GM19193 (cell line): Measurements from ENCODE around the gene EXOC3.

Experiments
- POLR2A ChIP-seq: IDR thresholded peaks from 4 replicates; pipeline ENCODE4 v1.6.1; 2011; ENCODE audit not compliant: insufficient read depth, insufficient read length; ENCODE audit errors: extremely low read depth

EXOC3 gene

GRCh38 chr5:430214-430925 is 12.6 kb upstream of the EXOC3 start:
- no peak for TF ChIP-seq POLR2A

- TF ChIP-seq POLR2A, result no peak
Measured at GRCh38 chr5:431001-431710, 11.8 kb upstream of the EXOC3 start.

GRCh38 chr5:431711-432050 is 11.3 kb upstream of the EXOC3 start:
- TF ChIP-seq POLR2A, result no peak

GRCh38 chr5:432201-432927 is 10.6 kb upstream of the EXOC3 start:
- no peak for TF ChIP-seq POLR2A

- peak; percentile 7 for TF ChIP-seq POLR2A
Measured at GRCh38 chr5:432928-433791, 9.8 kb upstream of the EXOC3 start.

- no peak for TF ChIP-seq POLR2A
Measured at GRCh38 chr5:433836-434235, 9.1 kb upstream of the EXOC3 start.

GRCh38 chr5:434443-435146 is 8.4 kb upstream of the EXOC3 start:
- TF ChIP-seq POLR2A, result no peak

GRCh38 chr5:435156-435790 is 7.7 kb upstream of the EXOC3 start:
- TF ChIP-seq POLR2A, result no peak

- TF ChIP-seq POLR2A, result peak; percentile 22
Measured at GRCh38 chr5:435961-436640, 6.9 kb upstream of the EXOC3 start.

GRCh38 chr5:436641-436975 is 6.4 kb upstream of the EXOC3 start:
- TF ChIP-seq POLR2A, result no peak

GRCh38 chr5:437281-437771 is 5.7 kb upstream of the EXOC3 start:
- TF ChIP-seq POLR2A, result no peak

GRCh38 chr5:438481-438981 is 4.4 kb upstream of the EXOC3 start:
- no peak for TF ChIP-seq POLR2A

- TF ChIP-seq POLR2A, result no peak
Measured at GRCh38 chr5:439181-439580, 3.8 kb upstream of the EXOC3 start.
